Activated CD4-positive, CD25-positive, alpha-beta regulatory T cell treated with anti-CD3 and anti-CD28 coated beads, Interleukin-2, amount 50 U/mL, for 24 hours (primary cell): ENCODE data around the gene VMAC.
"Not testable (repeated sequence)": the region's sequence is repeated elsewhere in the genome, so short reads cannot be mapped to it uniquely, and the experiment has no call there.

Experiments used
- ATAC-seq, 2 donors: fragments of 150-1000 bp; cut with Tn5 transposase; one replicate each; pipeline ENCODE4 v1.10.0; 2021; ENCODE audit warnings: mild to moderate bottlenecking in 1 of 2, moderate library complexity in 1 of 2

VMAC gene

GRCh38 chr19:5904352-5905113, at the start of gene VMAC:
VMAC (plus strand) TSS chr19:5904872; CDS start chr19:5904891, 19 bp downstream.
- peak; percentile 82 to 86 for ATAC-seq

GRCh38 chr19:5855151-5855550, 49.5 kb upstream of the VMAC start:
- ATAC-seq: not testable (repeated sequence)

GRCh38 chr19:5857203-5858081, 47.2 kb upstream of the VMAC start:
- ATAC-seq: no peak

GRCh38 chr19:5863030-5863665, 41.5 kb upstream of the VMAC start:
- ATAC-seq: no peak

GRCh38 chr19:5864013-5864720, 40.5 kb upstream of the VMAC start:
- no peak for ATAC-seq

GRCh38 chr19:5864725-5865486, 39.8 kb upstream of the VMAC start:
- ATAC-seq: no peak

GRCh38 chr19:5865772-5866171, 38.9 kb upstream of the VMAC start:
- ATAC-seq: no peak

- no peak for ATAC-seq
Measured at GRCh38 chr19:5867201-5868136, 37.2 kb upstream of the VMAC start.

GRCh38 chr19:5870986-5871394, 33.7 kb upstream of the VMAC start:
- ATAC-seq: no peak

- no peak for ATAC-seq
Measured at GRCh38 chr19:5873617-5874199, 31.0 kb upstream of the VMAC start.

GRCh38 chr19:5874496-5874895, 30.2 kb upstream of the VMAC start:
- ATAC-seq: not testable (repeated sequence)

- no peak for ATAC-seq
Measured at GRCh38 chr19:5877427-5877826, 27.2 kb upstream of the VMAC start.

- ATAC-seq: no peak
Measured at GRCh38 chr19:5877882-5878281, 26.8 kb upstream of the VMAC start.

GRCh38 chr19:5880196-5880595, 24.5 kb upstream of the VMAC start:
- no peak for ATAC-seq

GRCh38 chr19:5880604-5881078, 24.0 kb upstream of the VMAC start:
- ATAC-seq: no peak

GRCh38 chr19:5881543-5882299, 23.0 kb upstream of the VMAC start:
- no peak for ATAC-seq

GRCh38 chr19:5882421-5882968, 22.2 kb upstream of the VMAC start:
- no peak for ATAC-seq

GRCh38 chr19:5883157-5883873, 21.4 kb upstream of the VMAC start:
- ATAC-seq: not testable (repeated sequence)
